GM12891 (cell line): ENCODE data around the gene C1QTNF3.
"Not testable (repeated sequence)": the region's sequence is repeated elsewhere in the genome, so short reads cannot be mapped to it uniquely, and the experiment has no call there.

ENCODE experiments used
- PAX5 ChIP-seq: IDR thresholded peaks from 2 replicates; pipeline ENCODE4 v1.6.1; 2011; ENCODE audit warnings: low read length, moderate library complexity, mild to moderate bottlenecking; ENCODE audit not compliant: insufficient read depth, severe bottlenecking
- POLR2A ChIP-seq: IDR thresholded peaks from 2 replicates; pipeline ENCODE4 v1.6.1; 2011; ENCODE audit warnings: low read depth, low read length, control low read depth
- POLR2AphosphoS5 ChIP-seq: IDR thresholded peaks from 2 replicates; pipeline ENCODE4 v1.6.1; 2011; ENCODE audit warnings: low read depth, low read length, control low read depth
- POU2F2 ChIP-seq: IDR thresholded peaks from 2 replicates; pipeline ENCODE4 v1.6.1; 2011; ENCODE audit warnings: low read depth, mild to moderate bottlenecking, control low read depth, low read length, moderate library complexity
- SPI1 ChIP-seq: IDR thresholded peaks from 2 replicates; pipeline ENCODE4 v1.6.1; 2011; ENCODE audit warnings: low read depth, low read length, control low read depth
- TAF1 ChIP-seq: IDR thresholded peaks from 2 replicates; pipeline ENCODE4 v1.6.1; 2011; ENCODE audit warnings: low read depth, low read length, control low read depth

GRCh38 chr5:34030585-34030984 is 12.4 kb downstream of the C1QTNF3 start:
- TF ChIP-seq POLR2A, TAF1, POLR2AphosphoS5, PAX5, POU2F2, SPI1: not testable (repeated sequence)
